B cell (primary cell): ENCODE data around the gene DPP10. TPM values are rescaled to one million over a fixed set of nuclear protein-coding genes. Genes with fewer than 3 reads are reported as not detected.

Experiments
- ATAC-seq: fragments of 200-7000 bp; cut with Tn5 transposase; one replicate; pipeline ENCODE4 v1.10.0; 2021; ENCODE audit warnings: low read depth, mild to moderate bottlenecking, moderate number of reproducible peaks, moderate library complexity
- CTCF ChIA-PET: fragments of 350-600 bp; sonication (Branson Sonifier 250); formaldehyde crosslinking; loops from one replicate; lab custom pipeline; 2021; ENCODE audit warnings: antibody characterized with exemption, inconsistent platforms; lab: Charles Lee
- POLR2A ChIA-PET: fragments of 350-600 bp; sonication (Branson Sonifier 250); formaldehyde crosslinking; loops from one replicate; lab custom pipeline; 2021; ENCODE audit warnings: antibody characterized with exemption; lab: Charles Lee
- DNase-seq: peaks from one replicate; pipeline ENCODE4 v3.0.0; 2013
- H2AFZ ChIP-seq: 2 replicates; pipeline ENCODE4 v1.6.1; 2012; ENCODE audit warnings: mild to moderate bottlenecking, low read depth, low read length; ENCODE audit not compliant: insufficient read depth, poor library complexity, severe bottlenecking
- H3K27ac ChIP-seq, 2 donors: 1 replicate in 1 of 2; 2 replicates in 1 of 2; pipeline ENCODE4 v1.5.1; 2012 to 2013; ENCODE audit warnings: low read length in 2 of 2, mild to moderate bottlenecking in 2 of 2, moderate library complexity in 1 of 2
- H3K27me3 ChIP-seq, 4 experiments: fragments of 200-600 bp in 1 of 4; sonication (generic) in 1 of 4; replicated peaks in 1 of 4; 1 replicate in 2 of 4; 2 replicates in 2 of 4; pipeline versions ENCODE4 v1.6.1 to v1.7.0; 2013 to 2016; ENCODE audit warnings: low read length in 3 of 4, mild to moderate bottlenecking in 2 of 4, mixed read lengths in 1 of 4, moderate library complexity in 1 of 4; ENCODE audit not compliant: insufficient read depth in 4 of 4, control insufficient read depth in 3 of 4; ENCODE audit errors: control extremely low read depth in 1 of 4
- H3K36me3 ChIP-seq, 2 experiments: replicated peaks in 1 of 2; 1 replicate in 1 of 2; 2 replicates in 1 of 2; pipeline versions ENCODE4 v1.6.1 to v1.7.1; 2013; ENCODE audit warnings: low read length in 1 of 2; ENCODE audit not compliant: insufficient read depth in 2 of 2, control insufficient read depth in 1 of 2; ENCODE audit errors: control extremely low read depth in 1 of 2, extremely low read depth in 1 of 2
- H3K4me1 ChIP-seq, 2 donors: fragments of 200-600 bp in 1 of 2; sonication (generic) in 1 of 2; 1 replicate in 1 of 2; 2 replicates in 1 of 2; pipeline versions ENCODE4 v1.5.1 to v1.6.1; 2013 to 2017; ENCODE audit warnings: low read length in 2 of 2; ENCODE audit not compliant: control insufficient read depth in 2 of 2, insufficient read depth in 2 of 2
- H3K4me2 ChIP-seq: replicated peaks from 2 replicates; pipeline ENCODE3; 2012; ENCODE audit warnings: mild to moderate bottlenecking, low read depth, low read length; ENCODE audit not compliant: poor library complexity, severe bottlenecking
- H3K4me3 ChIP-seq, 5 experiments: fragments of 200-600 bp in 1 of 5; sonication (generic) in 1 of 5; 1 replicate in 3 of 5; 2 replicates in 2 of 5; pipeline versions ENCODE4 v1.5.1 to v1.7.0; 2011 to 2016; ENCODE audit warnings: low read length in 4 of 5, mild to moderate bottlenecking in 4 of 5, low read depth in 2 of 5, control low read depth in 1 of 5, moderate library complexity in 1 of 5; ENCODE audit not compliant: insufficient read depth in 1 of 5; ENCODE audit errors: control extremely low read depth in 1 of 5, extremely low read depth in 1 of 5
- H3K79me2 ChIP-seq: fragments of 200-600 bp; sonication (generic); one replicate; pipeline ENCODE4 v1.6.0; 2016; ENCODE audit warnings: low read length; ENCODE audit not compliant: control insufficient read depth, insufficient read depth
- H3K9ac ChIP-seq: fragments of 200-600 bp; sonication (generic); 2 replicates; pipeline ENCODE4 v1.6.1; 2017; ENCODE audit warnings: mild to moderate bottlenecking, low read length, moderate library complexity
- H3K9me3 ChIP-seq, 3 donors: one replicate each; pipeline versions ENCODE4 v1.6.1 to v1.7.1; 2013; ENCODE audit warnings: low read length in 2 of 3; ENCODE audit not compliant: control insufficient read depth in 2 of 3, insufficient read depth in 1 of 3; ENCODE audit errors: control extremely low read depth in 1 of 3
- H4K20me1 ChIP-seq: 2 replicates; pipeline ENCODE4 v1.6.0; 2012; ENCODE audit warnings: mild to moderate bottlenecking, low read length; ENCODE audit not compliant: insufficient read depth, control insufficient read depth, poor library complexity, severe bottlenecking
- H3K27ac Mint-ChIP-seq: one replicate; pipeline ENCODE4 v1.8.0; 2021; ENCODE audit warnings: mixed read lengths
- H3K27me3 Mint-ChIP-seq: one replicate; pipeline ENCODE4 v1.8.0; 2021; ENCODE audit warnings: mixed read lengths
- H3K4me1 Mint-ChIP-seq: one replicate; pipeline ENCODE4 v1.8.0; 2021; ENCODE audit warnings: mixed read lengths
- H3K4me3 Mint-ChIP-seq: one replicate; pipeline ENCODE4 v1.8.0; 2021; ENCODE audit warnings: mixed read lengths
- H3K9me3 Mint-ChIP-seq: one replicate; pipeline ENCODE4 v1.8.0; 2022; ENCODE audit warnings: mixed read lengths; ENCODE audit not compliant: insufficient read depth
- CTCF ChIP-seq: fragments of 200-600 bp; IDR thresholded peaks from one replicate; pipeline ENCODE4 v1.8.0; 2022; ENCODE audit warnings: antibody characterized with exemption, mild to moderate bottlenecking
- EZH2 ChIP-seq: IDR thresholded peaks from 2 replicates; pipeline ENCODE4 v1.6.1; 2012; ENCODE audit warnings: borderline replicate concordance, low read depth, mild to moderate bottlenecking, moderate library complexity, low read length; ENCODE audit not compliant: insufficient read depth, poor library complexity, severe bottlenecking
- WGBS: methylation state at CpG from one replicate; pipeline ENCODE4 v1.1.5; 2013; ENCODE audit warnings: missing lambda C conversion rate; ENCODE audit not compliant: insufficient coverage; 5-methylcytosine and 5-hydroxymethylcytosine counted together
- intact Hi-C: fragments of 100-400 bp; cut with micrococcal nuclease; formaldehyde crosslinking; loops from one replicate; pipeline ENCODE4 v1.10.0; 2022
- polyA plus RNA-seq: library from polyadenylated mRNA; depleted of rRNA; stranded (reverse); fragments of >200 nt; gene quantifications from 2 replicates; pipeline ENCODE4 v1.2.3, GENCODE V29; 2012
- total RNA-seq, 2 donors: library from RNA; stranded (reverse); fragments of 120-200 nt in 1 of 2; gene quantifications; 1 replicate in 1 of 2; 2 replicates in 1 of 2; pipeline versions ENCODE4 v1.2.3 to v1.2.4, GENCODE V29; 2013 to 2022

The DPP10 gene
- total and polyA plus RNA-seq, 2 donors (not counting 1 experiment from before 2014, with no cell fraction given) = not detected

- Histone ChIP-seq H3K4me3 (no peak overlapping the region), H3K79me2 (no peaks in the 10 kb centered on the region), H3K4me2 (no peak overlapping the region), H3K27ac (no peak overlapping the region), H3K4me1 (no peaks in the 10 kb centered on the region), H3K36me3 (no peaks in the 10 kb centered on the region), H3K9ac (no peak overlapping the region), H3K27me3 (no peaks in the 10 kb centered on the region), H2AFZ (no peak overlapping the region), H4K20me1 (no peaks in the 10 kb centered on the region), H3K9me3 (no peaks in the 10 kb centered on the region)
- H3K4me3 Mint-ChIP-seq = no peak overlapping the region
- WGBS = no CpG with 5 or more reads among the region's 1 CpG
- intact Hi-C loops = no loop called here
- ATAC-seq = no peak
- no peak overlapping the region for H3K27ac Mint-ChIP-seq
- DNase-seq = no peak
- TF ChIP-seq EZH2 (no peak), CTCF (no peak)
- ChIA-PET POLR2A (no interaction called here), CTCF (no interaction called here)
- H3K9me3 Mint-ChIP-seq = peaks cover 4% of the 10 kb centered on the region
- H3K27me3 Mint-ChIP-seq = no peaks in the 10 kb centered on the region
- no peaks in the 10 kb centered on the region for H3K4me1 Mint-ChIP-seq
These were observed 1321.2 kb downstream of the DPP10 start for GRCh38 chr2:115763601-115764000.

GRCh38 chr2:115771516-115771915 lies 1329.1 kb downstream of the DPP10 start:
- H3K79me2 ChIP-seq = no peaks in the 10 kb centered on the region
- intact Hi-C loops = no loop called here
- TF ChIP-seq CTCF = no peak
- no peak for TF ChIP-seq EZH2
- no peak for ATAC-seq
- no peaks in the 10 kb centered on the region for H3K36me3 ChIP-seq
- H3K4me1 ChIP-seq = no peaks in the 10 kb centered on the region
- H3K9ac ChIP-seq = no peak overlapping the region
- CTCF ChIA-PET = no interaction called here
- Mint-ChIP-seq H3K4me3 (no peak overlapping the region), H3K27me3 (no peaks in the 10 kb centered on the region), H3K9me3 (no peaks in the 10 kb centered on the region), H3K27ac (no peak overlapping the region), H3K4me1 (no peaks in the 10 kb centered on the region)
- H2AFZ ChIP-seq = no peak overlapping the region
- H4K20me1 ChIP-seq = no peaks in the 10 kb centered on the region
- no peaks in the 10 kb centered on the region for H3K27me3 ChIP-seq
- POLR2A ChIA-PET = no interaction called here
- H3K4me2 ChIP-seq = no peak overlapping the region
- WGBS = 100% methylated on average over 1 of the region's 3 CpGs
- H3K27ac ChIP-seq = no peak overlapping the region
- no peak for DNase-seq
- H3K4me3 ChIP-seq = no peak overlapping the region
- H3K9me3 ChIP-seq = no peaks in the 10 kb centered on the region
